ENCODE results near the gene POLN.
"Not testable (repeated sequence)": the region's sequence is repeated elsewhere in the genome, so short reads cannot be mapped to it uniquely, and the experiment has no call there.

Gene POLN

GRCh38 chr4:2040391-2041238 lies 201.3 kb downstream of the POLN start:
- DNase-seq (ENCODE audit: low read depth): no peak

- DNase-seq (ENCODE audit: low read depth): no peak
Measured at GRCh38 chr4:2036866-2037265, 205.1 kb downstream of the POLN start.

DNA sequence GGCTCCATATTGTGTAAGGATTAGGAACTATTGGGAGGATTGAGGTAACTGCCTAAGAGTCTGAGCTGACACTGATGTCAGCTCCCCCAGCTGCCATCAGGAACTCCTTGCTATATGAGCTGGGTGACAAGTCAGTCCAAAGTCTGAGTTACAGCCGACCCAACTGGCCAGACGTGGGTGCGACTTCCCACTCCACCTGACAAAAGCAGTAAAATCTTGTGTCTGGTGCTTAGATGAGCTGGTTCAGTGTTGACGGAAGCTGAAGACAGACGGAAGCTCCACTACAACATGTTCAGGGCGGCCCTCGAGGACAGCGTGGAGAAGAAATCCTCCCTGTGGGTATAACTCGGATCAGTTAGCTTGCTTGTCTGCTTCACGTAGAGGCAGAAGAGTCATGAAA lies 205.6 kb downstream of the POLN start:
- no peak for DNase-seq (ENCODE audit: low read depth)

DNA sequence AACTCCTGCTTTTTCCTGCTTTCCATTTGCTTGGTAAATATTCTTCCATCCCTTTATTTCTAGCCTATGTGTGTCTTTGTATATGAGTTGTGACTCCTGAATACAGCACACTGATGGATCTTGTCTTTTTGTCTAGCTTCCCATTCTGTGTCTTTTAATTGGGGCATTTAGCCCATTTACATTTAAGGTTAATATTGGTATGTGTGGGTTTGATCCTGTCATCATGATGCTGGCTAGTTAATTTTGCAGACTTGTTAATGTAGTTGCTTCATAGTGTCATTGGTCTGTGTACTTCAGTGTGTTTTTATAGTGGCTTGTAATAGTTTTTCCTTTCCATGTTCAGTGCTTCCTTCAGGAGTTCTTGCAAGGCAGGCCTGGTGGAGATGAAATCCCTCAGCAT lies 210.8 kb downstream of the POLN start:
- DNase-seq (ENCODE audit: low read depth): not testable (repeated sequence)

DNA sequence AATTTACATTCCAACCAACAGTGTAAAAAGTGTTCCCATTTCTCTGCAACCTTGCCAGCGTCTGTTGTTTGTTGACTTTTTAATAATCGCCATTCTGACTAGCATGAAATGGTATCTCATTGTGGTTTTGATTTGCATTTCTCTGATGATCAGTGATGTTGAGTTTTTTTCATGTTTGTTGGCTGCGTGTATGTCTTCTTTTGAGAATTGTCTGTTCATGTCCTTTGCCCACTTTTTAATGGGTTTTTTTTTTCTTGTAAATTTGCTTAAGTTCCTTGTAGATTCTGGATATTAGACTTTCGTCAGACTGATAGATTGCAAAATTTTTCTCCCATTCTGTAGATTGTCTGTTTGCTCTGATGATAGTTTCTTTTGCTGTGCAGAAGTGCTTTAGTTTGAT lies 214.8 kb downstream of the POLN start:
- DNase-seq (ENCODE audit: low read depth): not testable (repeated sequence)

- DNase-seq (ENCODE audit: low read depth): no peak
Measured at GRCh38 chr4:2025817-2026216, 216.1 kb downstream of the POLN start.

- DNase-seq (ENCODE audit: low read depth): no peak
Measured at GRCh38 chr4:2024683-2025082, 217.2 kb downstream of the POLN start.

All from activated T-helper 9 cell treated with anti-CD3 and anti-CD28 coated beads, Interleukin-2, amount 50 U/mL, for 16 hours (primary cell).